Upper lobe of left lung (tissue), 4 donors: ENCODE data around the gene ZIC4.

Source experiments
- CTCF ChIP-seq, 6 experiments: fragments of 450-650 bp in 4 of 6; fragments of 200-600 bp in 2 of 6; sonication (generic) in 2 of 6; IDR thresholded peaks; one replicate each; pipeline ENCODE4 v1.5.1; 2016 to 2019; ENCODE audit warnings: antibody characterized with exemption in 6 of 6
- POLR2A ChIP-seq, 4 donors: fragments of 450-650 bp; IDR thresholded peaks; one replicate each; pipeline ENCODE4 v1.5.1; 2016 to 2017; ENCODE audit warnings: antibody characterized with exemption in 4 of 4, mild to moderate bottlenecking in 2 of 4

GRCh38 chr3:147355753-147356090 lies 50.6 kb downstream of the ZIC4 start:
- TF ChIP-seq POLR2A (IDR thresholded peaks at IDR 0.05): no peak
- no peak for TF ChIP-seq CTCF (IDR thresholded peaks at IDR 0.05)
